Urinary bladder (tissue), 4 donors: ENCODE results near the gene CNDP2. TPM values are rescaled to one million over a fixed set of nuclear protein-coding genes. Genes with fewer than 3 reads are reported as not detected.
"Not testable (repeated sequence)": the region's sequence is repeated elsewhere in the genome, so short reads cannot be mapped to it uniquely, and the experiment has no call there.

Experiments used
- DNase-seq: peaks from one replicate; pipeline ENCODE4 v3.0.0-alpha.2; 2015; ENCODE audit errors: extremely low spot score
- H3K27ac ChIP-seq: one replicate; pipeline ENCODE4 v1.5.1; 2013; ENCODE audit warnings: low read depth, mild to moderate bottlenecking, moderate library complexity
- H3K36me3 ChIP-seq: one replicate; pipeline ENCODE4 v1.6.1; 2013; ENCODE audit warnings: mild to moderate bottlenecking, moderate library complexity; ENCODE audit not compliant: insufficient read depth
- H3K4me1 ChIP-seq: one replicate; pipeline ENCODE4 v1.6.1; 2013; ENCODE audit warnings: mild to moderate bottlenecking, moderate library complexity; ENCODE audit not compliant: insufficient read depth
- H3K4me3 ChIP-seq: one replicate; pipeline ENCODE4 v1.5.1; 2013; ENCODE audit warnings: low read depth, low read length
- WGBS: extraction: QIAGEN DNeasy Blood & Tissue Kit; methylation state at CpG from one replicate; pipeline ENCODE4 v1.1.7; 2013; 5-methylcytosine and 5-hydroxymethylcytosine counted together
- polyA plus RNA-seq: library from polyadenylated mRNA; stranded (reverse); fragments of 200-250 nt; gene quantifications from one replicate; pipeline ENCODE4 v1.2.3, GENCODE V29; 2013
- total RNA-seq: library from RNA; depleted of rRNA; stranded (reverse); fragments of >200 nt; gene quantifications from one replicate; pipeline ENCODE4 v1.2.3, GENCODE V29; 2014
- donor health status: healthy with polysubstance abuse.
- donor health status: healthy.

Gene CNDP2
- total and polyA plus RNA-seq, 2 donors: 44.0 to 72.3 TPM

DNA sequence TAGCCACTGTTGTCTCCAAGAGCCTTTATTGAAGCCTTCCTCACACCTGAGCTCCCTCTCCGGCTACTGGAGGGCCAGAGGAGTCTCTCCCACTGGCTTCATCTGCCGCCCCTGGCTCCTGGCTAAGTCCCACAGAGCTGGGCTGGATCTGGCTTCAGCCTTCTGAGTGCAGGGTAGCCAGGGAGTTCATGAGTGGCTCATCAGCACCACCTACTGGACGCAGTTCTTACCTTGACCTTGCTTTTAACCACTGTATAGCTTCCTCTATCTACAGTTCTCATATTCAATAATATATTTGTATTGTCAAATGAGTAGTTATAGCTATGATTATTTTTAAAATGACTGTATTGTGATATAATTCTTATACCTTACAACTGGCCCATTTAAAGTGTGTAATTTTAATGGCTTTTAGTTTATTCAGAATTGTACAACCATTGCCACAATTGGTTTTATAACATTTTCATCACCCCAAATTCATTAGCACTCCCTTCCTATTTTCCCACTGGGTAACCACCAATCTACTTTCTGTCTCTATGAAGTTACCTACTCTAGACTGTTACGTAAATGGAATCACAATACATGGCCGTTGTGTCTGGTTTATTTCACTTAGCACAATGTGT lies 55.9 kb downstream of the CNDP2 start:
- WGBS: 23% methylated on average over 5 of the region's 5 CpGs
- no peaks in the 10 kb centered on the region for H3K36me3 ChIP-seq
- H3K27ac ChIP-seq: no peak overlapping the region
- peak; percentile 59 for DNase-seq
- no peak overlapping the region for H3K4me3 ChIP-seq
- H3K4me1 ChIP-seq: no peaks in the 10 kb centered on the region

DNA sequence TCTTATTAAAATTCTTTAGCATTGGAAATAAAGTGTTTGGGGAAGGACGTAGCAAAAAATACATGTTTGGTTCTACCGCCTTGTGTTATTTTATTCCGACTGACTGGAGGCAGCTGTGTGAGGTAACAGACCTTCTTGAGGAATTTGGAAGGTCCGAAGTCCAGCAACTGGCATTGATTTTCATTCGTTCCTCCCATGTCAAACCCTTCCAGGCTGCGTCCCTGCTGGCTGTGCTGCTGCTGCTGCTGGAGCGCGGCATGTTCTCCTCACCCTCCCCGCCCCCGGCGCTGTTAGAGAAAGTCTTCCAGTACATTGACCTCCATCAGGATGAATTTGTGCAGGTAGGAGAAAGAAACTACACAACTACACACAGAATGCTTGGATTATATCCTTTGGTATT lies 60.0 kb downstream of the CNDP2 start:
- WGBS: 81% methylated on average over 11 of the region's 11 CpGs
- Histone ChIP-seq H3K4me3 (no peak overlapping the region), H3K27ac (no peak overlapping the region), H3K4me1 (no peaks in the 10 kb centered on the region), H3K36me3 (no peaks in the 10 kb centered on the region)
- no peak for DNase-seq

DNA sequence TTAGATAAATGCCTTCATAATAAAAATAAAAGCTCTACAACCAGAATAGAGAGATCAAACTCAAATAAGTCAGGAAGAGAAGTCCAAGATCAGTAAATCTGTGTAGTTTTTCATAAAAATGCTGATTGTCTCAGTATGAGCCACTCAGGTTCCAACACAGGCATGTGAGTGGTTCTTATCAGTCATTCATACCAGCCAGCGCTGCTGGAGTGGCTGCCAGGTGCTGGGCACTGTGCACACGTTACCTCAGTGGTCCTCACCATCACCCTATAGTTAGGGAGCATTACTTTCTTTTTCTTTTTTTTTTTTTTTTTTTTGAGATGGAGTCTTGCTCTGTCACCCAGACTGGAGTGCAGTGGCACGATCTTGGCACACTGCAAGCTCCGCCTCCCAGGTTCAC lies 61.9 kb downstream of the CNDP2 start:
- DNase-seq: no peak
- Histone ChIP-seq H3K4me1 (no peaks in the 10 kb centered on the region), H3K27ac (no peak overlapping the region), H3K4me3 (no peak overlapping the region), H3K36me3 (no peaks in the 10 kb centered on the region)
- 72% methylated on average over 4 of the region's 4 CpGs for WGBS

DNA sequence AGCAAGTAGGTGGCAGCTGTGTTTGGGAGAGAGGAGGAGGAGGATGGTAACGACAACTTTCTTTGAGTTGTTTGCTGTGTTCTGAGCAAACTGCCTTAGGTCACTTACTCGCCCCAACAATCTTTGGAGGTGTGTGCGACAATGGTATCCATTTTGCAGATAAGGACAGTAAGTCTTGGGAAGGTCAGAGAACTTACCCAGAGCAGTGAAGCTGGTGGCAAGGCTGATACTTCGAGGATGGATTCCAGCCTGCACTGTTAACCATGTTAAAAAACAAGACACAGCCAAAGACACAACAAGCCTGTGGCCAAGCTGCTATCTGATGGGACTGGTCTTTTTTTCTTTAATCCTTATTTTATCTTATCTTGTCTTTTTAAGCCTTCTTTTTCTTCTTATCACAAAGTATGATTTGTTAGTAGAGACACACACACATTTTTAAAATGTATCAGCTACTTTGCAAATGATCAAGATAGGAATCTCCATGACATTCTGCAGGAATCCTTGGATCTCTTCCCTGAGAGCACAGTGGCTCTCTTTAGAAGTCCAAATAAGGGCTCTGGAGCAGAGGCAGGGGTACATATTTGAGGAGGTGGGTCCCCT lies 66.1 kb downstream of the CNDP2 start:
- no peak for DNase-seq
- Histone ChIP-seq H3K36me3 (no peaks in the 10 kb centered on the region), H3K27ac (no peak overlapping the region), H3K4me1 (peaks cover 1% of the 10 kb centered on the region), H3K4me3 (no peak overlapping the region)
- WGBS: 38% methylated on average over 4 of the region's 4 CpGs

DNA sequence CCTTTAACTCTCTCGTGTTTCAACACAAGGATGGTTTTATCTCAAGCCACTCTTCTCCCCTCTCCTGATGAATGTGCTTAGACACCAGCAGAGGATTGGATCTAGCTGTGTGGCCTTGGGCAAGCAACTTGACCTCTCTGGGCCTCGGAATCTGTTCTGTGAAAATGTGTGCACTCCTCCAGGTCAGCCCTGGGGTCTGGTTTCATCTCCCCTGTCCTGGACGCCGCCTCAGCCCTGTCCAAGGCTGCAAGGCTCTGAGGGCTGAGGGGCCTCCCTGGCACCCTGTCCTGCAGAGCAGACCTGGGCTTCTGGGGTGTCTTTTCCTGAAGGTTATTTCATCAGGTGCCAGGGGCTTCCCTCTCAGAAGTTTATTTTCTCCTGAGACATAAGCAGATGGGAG lies 66.6 kb downstream of the CNDP2 start:
- peaks cover 1% of the 10 kb centered on the region for H3K4me1 ChIP-seq
- WGBS: 68% methylated on average over 4 of the region's 4 CpGs
- DNase-seq: no peak
- no peak overlapping the region for H3K27ac ChIP-seq
- no peaks in the 10 kb centered on the region for H3K36me3 ChIP-seq
- H3K4me3 ChIP-seq: no peak overlapping the region

DNA sequence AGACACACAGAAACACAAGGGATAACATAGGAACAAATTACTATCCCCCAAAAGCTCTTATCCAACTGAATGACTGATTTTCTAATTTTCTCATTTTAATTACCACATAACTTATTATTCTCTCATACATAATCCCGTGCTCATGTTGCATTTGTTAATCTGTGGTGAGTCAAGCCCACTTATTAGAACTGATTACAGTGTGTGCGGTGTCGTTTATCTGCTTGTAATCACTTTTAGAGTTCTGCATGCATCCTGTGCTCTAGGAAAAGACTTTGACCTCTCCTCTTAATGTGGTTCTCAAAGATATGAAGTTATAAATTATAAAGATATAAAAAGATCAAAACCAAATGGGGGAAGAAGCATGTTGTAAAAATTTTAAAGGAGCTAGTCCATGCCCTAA lies 67.8 kb downstream of the CNDP2 start:
- no peak for DNase-seq
- no peak overlapping the region for H3K4me3 ChIP-seq
- no peak overlapping the region for H3K27ac ChIP-seq
- peaks cover 1% of the 10 kb centered on the region for H3K4me1 ChIP-seq
- no peaks in the 10 kb centered on the region for H3K36me3 ChIP-seq
- 25% methylated on average over 3 of the region's 3 CpGs for WGBS

DNA sequence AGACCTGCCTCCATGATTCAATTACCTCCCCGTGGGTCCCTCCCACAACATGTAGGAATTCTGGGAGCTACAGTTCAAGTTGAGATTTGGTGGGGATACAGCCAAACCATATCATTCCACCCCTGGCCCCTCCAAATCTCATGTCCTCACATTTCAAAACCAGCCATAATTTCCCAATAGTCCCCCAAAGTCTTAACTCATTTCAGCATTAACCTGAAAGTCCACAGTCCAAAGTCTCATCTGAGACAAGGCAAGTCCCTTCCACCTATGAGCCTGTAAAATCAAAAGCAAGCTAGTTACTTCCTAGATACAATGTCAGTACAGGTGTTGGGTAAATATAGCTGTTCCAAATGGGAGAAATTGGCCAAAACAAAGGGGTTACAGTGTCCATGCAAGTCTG lies 69.0 kb downstream of the CNDP2 start:
- not testable (repeated sequence) for H3K4me1 ChIP-seq, H3K36me3 ChIP-seq, H3K27ac ChIP-seq, DNase-seq, H3K4me3 ChIP-seq
- 98% methylated on average over 1 of the region's 1 CpG for WGBS

DNA sequence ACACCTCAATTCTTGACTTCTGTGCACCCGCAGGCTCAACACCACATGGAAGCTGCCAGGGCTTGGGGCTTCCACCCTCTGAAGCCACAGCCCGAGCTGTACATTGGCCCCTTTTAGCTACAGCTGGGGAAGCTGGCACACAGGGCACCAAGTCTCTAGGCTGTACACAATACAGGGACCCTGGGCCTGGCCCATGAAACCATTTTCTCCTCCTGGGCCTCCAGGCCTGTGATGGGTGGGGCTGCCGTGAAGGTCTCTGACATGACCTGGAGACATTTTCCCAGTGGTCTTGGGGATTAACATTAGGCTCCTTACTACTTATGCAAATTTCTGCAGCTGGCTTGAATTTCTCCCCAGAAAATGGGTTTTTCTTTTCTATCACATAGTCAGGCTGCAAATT lies 69.8 kb downstream of the CNDP2 start:
- not testable (repeated sequence) for H3K36me3 ChIP-seq, H3K4me1 ChIP-seq, H3K4me3 ChIP-seq, DNase-seq, H3K27ac ChIP-seq
- 94% methylated on average over 3 of the region's 3 CpGs for WGBS

DNA sequence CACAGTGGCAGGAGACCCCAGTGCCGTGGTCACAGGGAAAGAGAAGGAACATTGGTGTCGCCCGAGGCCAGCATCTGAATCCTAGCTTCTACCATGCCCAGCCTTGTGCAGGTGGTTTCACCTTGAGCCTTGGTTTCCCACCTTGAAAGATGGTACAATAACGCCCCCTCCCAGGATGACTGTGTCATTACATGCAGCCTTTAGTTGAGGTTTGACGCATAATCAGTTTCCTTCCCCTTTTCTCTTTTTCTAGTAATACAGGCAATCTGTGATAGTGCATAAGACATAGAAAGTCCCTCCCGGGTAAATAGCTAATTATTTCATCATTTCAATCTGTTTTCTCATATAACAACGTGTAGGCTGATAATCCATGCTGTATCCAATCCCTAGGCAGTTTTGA lies 71.7 kb downstream of the CNDP2 start:
- no peak for DNase-seq
- WGBS: 71% methylated on average over 7 of the region's 7 CpGs

DNA sequence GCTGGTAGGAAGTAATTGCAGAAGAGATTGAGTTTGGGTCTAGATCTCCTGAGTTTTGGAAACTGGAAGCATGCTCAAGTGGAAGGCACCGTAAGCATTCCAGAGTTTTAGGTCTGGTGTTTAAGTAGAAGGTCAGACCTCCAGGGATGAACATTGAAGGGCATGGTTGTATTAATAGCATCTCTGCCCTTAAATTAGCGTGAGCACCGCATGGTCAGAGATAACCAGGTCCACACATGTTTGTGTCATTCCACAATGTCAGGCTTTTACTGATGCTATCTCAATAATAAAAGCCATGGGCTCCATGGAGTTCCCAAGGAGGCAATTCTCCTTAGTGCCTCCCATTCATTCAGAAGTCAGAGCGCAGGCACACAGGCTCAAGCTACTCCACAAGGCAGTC lies 73.2 kb downstream of the CNDP2 start:
- Histone ChIP-seq H3K4me1 (peaks cover 1% of the 10 kb centered on the region), H3K36me3 (no peaks in the 10 kb centered on the region), H3K27ac (no peak overlapping the region), H3K4me3 (no peak overlapping the region)
- no peak for DNase-seq
- WGBS: 82% methylated on average over 4 of the region's 4 CpGs

More for the DNA sequence above, 71.7 kb downstream of the CNDP2 start:
- no peaks in the 10 kb centered on the region for H3K36me3 ChIP-seq
- peaks cover 1% of the 10 kb centered on the region for H3K4me1 ChIP-seq
- H3K27ac ChIP-seq: no peak overlapping the region
- H3K4me3 ChIP-seq: no peak overlapping the region

DNA sequence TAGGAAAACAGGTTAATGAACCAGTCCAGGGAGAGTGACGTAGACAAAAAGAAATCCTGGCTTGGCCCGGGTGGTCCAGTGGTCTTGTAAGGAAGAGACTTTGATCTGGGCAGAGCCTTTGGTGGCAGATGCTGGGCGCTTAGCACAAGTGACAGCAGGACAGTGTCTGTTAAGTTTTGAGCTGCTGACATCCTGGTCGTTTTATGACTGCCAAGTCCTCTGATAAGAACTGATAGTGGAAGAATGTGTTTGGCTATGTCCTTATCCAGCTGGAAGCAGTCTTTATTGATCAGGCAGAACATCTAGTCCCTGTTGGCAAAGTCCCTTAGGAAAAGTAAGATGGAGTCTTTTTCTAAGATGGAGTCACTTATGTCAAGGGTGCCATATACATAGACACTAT lies 74.1 kb downstream of the CNDP2 start:
- H3K36me3 ChIP-seq: no peaks in the 10 kb centered on the region
- 47% methylated on average over 4 of the region's 4 CpGs for WGBS
- H3K4me1 ChIP-seq: no peaks in the 10 kb centered on the region
- H3K4me3 ChIP-seq: no peak overlapping the region
- DNase-seq: no peak
- no peak overlapping the region for H3K27ac ChIP-seq

DNA sequence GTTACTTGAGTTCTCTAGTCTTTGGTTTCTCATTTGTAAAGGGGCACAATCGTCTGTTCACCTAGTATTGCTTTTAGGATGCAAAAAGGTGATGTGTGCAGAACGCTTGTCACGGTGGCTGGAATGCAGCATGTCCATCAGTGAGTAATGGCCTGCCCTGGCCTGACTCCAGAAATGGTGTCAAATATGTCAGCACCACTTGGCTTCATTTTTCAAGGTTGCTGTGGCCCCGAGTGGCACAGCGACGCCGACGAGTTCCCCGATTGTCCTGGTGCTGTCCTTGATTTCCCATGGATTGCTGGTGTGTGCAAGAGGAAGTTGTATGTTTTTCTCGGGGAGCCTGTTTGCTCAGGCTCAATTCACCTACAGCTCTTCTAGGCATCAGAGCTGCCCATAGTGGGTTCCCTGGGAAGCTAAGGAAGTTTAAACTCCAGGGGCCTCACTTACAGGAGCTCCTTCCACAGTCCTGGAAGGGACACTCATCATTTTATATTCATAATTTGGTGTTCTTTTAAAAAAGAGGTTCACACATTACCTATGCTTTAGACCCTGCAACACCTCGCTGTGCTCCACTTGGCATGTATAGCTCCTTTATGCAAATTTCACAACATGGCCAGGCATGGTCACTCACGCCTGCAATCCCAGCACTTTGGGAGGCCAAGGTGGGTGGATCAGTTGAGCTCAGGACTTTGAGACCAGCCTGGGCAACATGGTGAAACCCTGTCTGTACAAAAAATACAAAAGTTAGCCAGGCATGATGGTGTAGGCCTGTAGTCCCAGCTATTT lies 75.9 kb downstream of the CNDP2 start:
- 85% methylated on average over 12 of the region's 12 CpGs for WGBS
- Histone ChIP-seq H3K27ac (no peak overlapping the region), H3K4me1 (no peaks in the 10 kb centered on the region), H3K36me3 (no peaks in the 10 kb centered on the region), H3K4me3 (no peak overlapping the region)
- DNase-seq: no peak

DNA sequence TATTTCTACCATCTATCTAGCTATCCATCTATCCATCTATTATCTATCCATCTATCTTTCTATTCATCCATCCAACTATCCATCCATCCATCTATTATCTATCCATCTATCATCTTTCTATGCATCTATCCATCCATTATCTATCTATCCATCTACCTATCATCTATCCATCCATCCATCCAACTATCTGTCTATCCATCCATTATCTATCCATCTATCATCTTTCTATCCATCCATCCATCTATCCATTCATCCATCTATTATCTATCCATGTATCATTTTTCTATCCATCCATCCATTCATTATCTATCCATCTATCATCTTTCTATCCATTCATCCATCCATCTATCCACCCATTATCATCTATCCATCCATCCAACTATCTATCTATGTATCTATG lies 76.9 kb downstream of the CNDP2 start:
- Histone ChIP-seq H3K4me3 (no peak overlapping the region), H3K27ac (no peak overlapping the region), H3K36me3 (no peaks in the 10 kb centered on the region), H3K4me1 (no peaks in the 10 kb centered on the region)
- DNase-seq: no peak
